ENCODE measurements around the gene ATP8A2.

Gene ATP8A2

DNA sequence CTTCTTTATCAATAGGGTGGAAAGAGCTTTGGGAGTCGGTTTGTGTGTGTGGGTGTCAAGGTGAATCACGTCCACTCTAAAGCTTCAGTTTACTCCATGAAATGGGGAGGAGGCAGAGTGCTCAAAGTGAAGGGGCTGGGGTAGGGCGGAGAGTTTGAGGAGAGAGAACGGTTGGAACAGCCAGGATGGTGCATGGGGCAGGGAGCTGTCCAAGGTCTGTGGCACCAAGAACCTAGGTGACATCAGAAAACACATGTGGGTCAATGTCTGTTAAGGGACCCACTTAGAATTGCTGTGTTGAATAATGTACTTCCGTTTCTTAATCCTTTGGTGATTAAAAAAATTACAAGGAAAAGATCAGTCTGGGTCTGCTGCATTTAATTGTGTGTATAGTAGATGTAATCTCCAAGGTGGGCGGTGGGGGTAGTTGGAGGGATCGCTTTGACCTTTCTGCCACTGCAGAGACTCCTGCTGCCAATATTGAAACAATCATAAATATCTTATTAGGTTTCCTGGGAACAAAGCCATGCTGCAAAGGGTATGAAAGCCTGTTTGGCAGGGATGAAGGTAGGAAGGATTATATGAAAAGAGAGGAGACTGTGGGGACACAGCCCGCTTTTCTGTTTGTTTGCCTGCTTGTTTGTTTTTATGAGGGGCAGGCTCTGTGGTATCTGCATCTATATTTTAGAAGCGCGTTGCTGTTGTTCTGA is 122.3 kb downstream of the ATP8A2 start:
- Mint-ChIP-seq H3K36me3 (ENCODE audit: low read depth) (no peaks in the 10 kb centered on the region), H3K4me1 (peaks cover 5% of the 10 kb centered on the region), H3K9me3 (no peaks in the 10 kb centered on the region), H3K27me3 (ENCODE audit: low read depth, poor library complexity) (peaks cover 16% of the 10 kb centered on the region), H3K27ac (no peak overlapping the region), H3K4me3 (no peak overlapping the region)
- TF ChIP-seq, protein P1, sequence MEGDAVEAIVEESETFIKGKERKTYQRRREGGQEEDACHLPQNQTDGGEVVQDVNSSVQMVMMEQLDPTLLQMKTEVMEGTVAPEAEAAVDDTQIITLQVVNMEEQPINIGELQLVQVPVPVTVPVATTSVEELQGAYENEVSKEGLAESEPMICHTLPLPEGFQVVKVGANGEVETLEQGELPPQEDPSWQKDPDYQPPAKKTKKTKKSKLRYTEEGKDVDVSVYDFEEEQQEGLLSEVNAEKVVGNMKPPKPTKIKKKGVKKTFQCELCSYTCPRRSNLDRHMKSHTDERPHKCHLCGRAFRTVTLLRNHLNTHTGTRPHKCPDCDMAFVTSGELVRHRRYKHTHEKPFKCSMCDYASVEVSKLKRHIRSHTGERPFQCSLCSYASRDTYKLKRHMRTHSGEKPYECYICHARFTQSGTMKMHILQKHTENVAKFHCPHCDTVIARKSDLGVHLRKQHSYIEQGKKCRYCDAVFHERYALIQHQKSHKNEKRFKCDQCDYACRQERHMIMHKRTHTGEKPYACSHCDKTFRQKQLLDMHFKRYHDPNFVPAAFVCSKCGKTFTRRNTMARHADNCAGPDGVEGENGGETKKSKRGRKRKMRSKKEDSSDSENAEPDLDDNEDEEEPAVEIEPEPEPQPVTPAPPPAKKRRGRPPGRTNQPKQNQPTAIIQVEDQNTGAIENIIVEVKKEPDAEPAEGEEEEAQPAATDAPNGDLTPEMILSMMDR (IDR thresholded peaks at IDR 0.05) = no peak
- peak; percentile 42 for DNase-seq

DNA sequence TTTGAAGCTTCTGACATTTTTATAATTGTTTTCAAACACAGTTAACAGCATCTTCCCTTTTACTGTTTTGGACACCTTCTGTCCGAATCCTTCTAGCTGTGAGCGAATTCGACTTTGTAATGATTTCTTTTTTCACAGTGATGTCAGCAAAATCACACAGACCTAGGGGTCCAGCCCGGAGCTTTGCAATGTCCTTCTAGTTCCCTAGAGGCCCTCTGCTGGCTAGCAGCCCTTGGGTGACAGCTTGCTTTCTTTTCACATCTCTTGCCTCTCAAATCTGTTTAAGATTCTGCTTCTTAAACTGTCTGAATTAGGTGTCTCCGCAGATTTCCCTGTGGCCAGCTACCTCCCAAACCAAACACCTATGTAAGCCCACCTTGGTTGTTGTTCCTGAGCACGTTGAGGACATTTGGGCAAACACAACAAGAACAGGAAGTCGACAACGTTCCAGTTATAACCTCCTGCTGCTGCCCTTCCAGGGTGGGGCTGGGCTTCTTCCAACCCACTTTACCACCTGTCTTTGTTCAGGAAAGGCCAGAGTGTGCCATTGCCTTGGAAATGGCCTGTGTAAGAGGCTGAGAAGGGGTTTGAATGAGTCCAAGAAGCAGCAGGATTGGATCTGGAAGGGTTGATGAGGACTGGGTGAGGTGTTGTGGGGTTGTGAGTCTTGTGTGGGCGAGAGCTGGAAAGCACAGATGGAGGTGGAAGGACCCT is 123.1 kb downstream of the ATP8A2 start:
- Mint-ChIP-seq H3K4me3 (no peak overlapping the region), H3K27ac (no peak overlapping the region), H3K4me1 (no peaks in the 10 kb centered on the region), H3K9me3 (no peaks in the 10 kb centered on the region), H3K36me3 (ENCODE audit: low read depth) (no peaks in the 10 kb centered on the region), H3K27me3 (ENCODE audit: low read depth, poor library complexity) (peaks cover 14% of the 10 kb centered on the region)
- TF ChIP-seq, protein P1 (IDR thresholded peaks at IDR 0.05) = no peak
- no peak for DNase-seq

DNA sequence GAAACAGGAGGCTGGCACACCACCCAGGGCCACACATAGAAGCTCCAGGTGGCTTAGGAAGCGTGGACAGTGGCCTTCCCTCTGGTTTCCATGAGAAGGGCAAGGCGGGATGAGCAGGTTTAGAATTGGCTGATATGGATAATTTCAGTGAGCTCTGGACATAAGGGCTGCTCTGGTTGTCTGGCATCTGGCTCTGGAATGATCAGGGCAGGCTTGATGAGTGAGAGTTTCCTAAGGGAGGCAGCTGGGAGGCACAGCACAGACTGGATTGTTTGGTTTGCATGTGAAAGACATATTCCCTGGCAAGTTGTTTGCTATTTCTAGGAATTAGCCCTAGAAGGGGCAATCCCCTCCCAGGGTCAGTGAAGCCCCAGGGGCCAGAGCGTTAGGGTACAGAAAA is 129.5 kb downstream of the ATP8A2 start:
- no peak for DNase-seq
- no peaks in the 10 kb centered on the region for H3K9me3 Mint-ChIP-seq
- H3K27me3 Mint-ChIP-seq (ENCODE audit: low read depth, poor library complexity) = peaks cover 8% of the 10 kb centered on the region
- TF ChIP-seq, protein P1 (IDR thresholded peaks at IDR 0.05) = no peak
- H3K4me1 Mint-ChIP-seq = no peaks in the 10 kb centered on the region
- no peak overlapping the region for H3K27ac Mint-ChIP-seq
- H3K4me3 Mint-ChIP-seq = no peak overlapping the region
- H3K36me3 Mint-ChIP-seq (ENCODE audit: low read depth) = no peaks in the 10 kb centered on the region

DNA sequence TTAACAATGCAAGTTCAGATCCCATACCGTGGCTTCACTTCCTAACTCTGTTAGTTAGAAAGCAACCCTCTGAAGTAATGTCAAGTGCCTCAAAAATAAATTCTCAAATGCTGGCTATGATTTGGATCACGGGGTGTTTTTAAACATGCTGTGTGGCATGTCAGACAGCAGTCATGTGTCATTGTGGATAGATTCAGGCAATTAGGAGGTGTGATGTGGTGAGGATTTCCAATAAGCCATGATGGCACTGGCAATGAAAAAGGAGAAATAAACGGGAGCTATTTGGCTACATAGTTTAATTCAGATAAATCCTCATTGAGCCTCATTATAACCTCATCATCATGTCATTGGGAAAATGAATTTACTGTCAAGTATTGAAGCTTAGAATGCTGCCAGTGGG is 130.3 kb downstream of the ATP8A2 start:
- Mint-ChIP-seq H3K4me1 (no peaks in the 10 kb centered on the region), H3K4me3 (no peak overlapping the region), H3K27me3 (ENCODE audit: low read depth, poor library complexity) (peaks cover 4% of the 10 kb centered on the region), H3K36me3 (ENCODE audit: low read depth) (no peaks in the 10 kb centered on the region), H3K9me3 (no peaks in the 10 kb centered on the region), H3K27ac (no peak overlapping the region)
- TF ChIP-seq, protein P1 (IDR thresholded peaks at IDR 0.05) = no peak
- DNase-seq = no peak

DNA sequence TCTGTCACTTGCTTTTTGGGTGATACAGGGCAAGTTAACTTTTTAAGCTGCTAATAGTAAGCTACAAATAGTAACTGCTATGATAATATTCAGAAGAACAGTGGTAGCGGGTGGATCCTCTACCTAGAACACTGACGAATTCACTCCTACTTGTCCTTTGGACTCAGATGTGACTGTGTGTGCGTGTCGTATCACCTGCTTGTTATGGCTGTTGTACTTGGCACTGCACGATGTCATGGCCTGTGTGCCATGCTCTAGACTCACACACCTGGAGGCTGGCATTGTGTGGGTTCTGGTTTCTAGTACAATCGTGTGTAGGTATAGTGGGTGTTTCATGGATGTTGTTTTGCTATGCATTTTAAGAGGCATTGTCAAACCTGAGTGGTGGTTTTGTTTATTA is 130.8 kb downstream of the ATP8A2 start:
- Mint-ChIP-seq H3K4me1 (no peaks in the 10 kb centered on the region), H3K4me3 (no peak overlapping the region), H3K27ac (no peak overlapping the region), H3K27me3 (ENCODE audit: low read depth, poor library complexity) (peaks cover 4% of the 10 kb centered on the region), H3K9me3 (no peaks in the 10 kb centered on the region), H3K36me3 (ENCODE audit: low read depth) (no peaks in the 10 kb centered on the region)
- TF ChIP-seq, protein P1 (IDR thresholded peaks at IDR 0.05) = no peak
- no peak for DNase-seq

DNA sequence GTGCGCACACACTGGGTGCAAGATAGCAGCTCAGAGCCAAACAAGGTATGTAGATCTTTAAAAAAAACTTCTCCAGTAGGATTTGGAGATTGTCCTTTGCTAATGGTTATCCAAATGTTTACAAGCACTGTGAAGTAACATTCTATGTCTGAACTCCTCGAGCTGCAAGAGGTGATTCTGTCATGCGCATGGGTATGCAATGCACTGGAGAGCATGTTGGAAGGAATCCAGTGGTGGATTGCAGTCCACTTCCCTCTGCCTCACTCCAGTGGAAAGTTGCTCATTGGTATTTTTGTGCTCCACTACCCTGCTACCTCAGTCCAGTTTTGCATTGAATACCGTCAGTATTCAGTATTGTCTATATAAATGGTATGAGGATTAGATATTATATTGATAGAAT is 132.1 kb downstream of the ATP8A2 start:
- Mint-ChIP-seq H3K4me1 (no peaks in the 10 kb centered on the region), H3K36me3 (ENCODE audit: low read depth) (no peaks in the 10 kb centered on the region), H3K9me3 (no peaks in the 10 kb centered on the region), H3K27me3 (ENCODE audit: low read depth, poor library complexity) (peaks cover 4% of the 10 kb centered on the region), H3K4me3 (no peak overlapping the region), H3K27ac (no peak overlapping the region)
- DNase-seq = no peak
- TF ChIP-seq, protein P1 (IDR thresholded peaks at IDR 0.05) = no peak

Measured in nephron progenitor cell (in vitro differentiated cells).